Measurements from ENCODE around the gene HELB.

The HELB gene

GRCh38 chr12:66304296-66304900 lies 2.1 kb downstream of the HELB start:
- DNase-seq = no peak

GRCh38 chr12:66309606-66310005 lies 7.3 kb downstream of the HELB start:
- DNase-seq = no peak

- no peak for DNase-seq
Observed at GRCh38 chr12:66312189-66312588, 9.9 kb downstream of the HELB start.

GRCh38 chr12:66314278-66314677 lies 12.0 kb downstream of the HELB start:
- no peak for DNase-seq

GRCh38 chr12:66319266-66319954 lies 17.1 kb downstream of the HELB start:
- no peak for DNase-seq

- DNase-seq = no peak
Observed at GRCh38 chr12:66320996-66321395, 18.7 kb downstream of the HELB start.

- no peak for DNase-seq
Observed at GRCh38 chr12:66321435-66321834, 19.1 kb downstream of the HELB start.

GRCh38 chr12:66323017-66323416 lies 20.7 kb downstream of the HELB start:
- no peak for DNase-seq

- DNase-seq = no peak
Observed at GRCh38 chr12:66329941-66330340, 27.6 kb downstream of the HELB start.

- no peak for DNase-seq
Observed at GRCh38 chr12:66331016-66331415, 28.7 kb downstream of the HELB start.

- DNase-seq = no peak
Observed at GRCh38 chr12:66331814-66332213, 29.5 kb downstream of the HELB start.

- DNase-seq = no peak
Observed at GRCh38 chr12:66335746-66336145, 33.5 kb downstream of the HELB start.

- no peak for DNase-seq
Observed at GRCh38 chr12:66337381-66338010, 35.2 kb downstream of the HELB start.

GRCh38 chr12:66340131-66340530 lies 37.8 kb downstream of the HELB start:
- DNase-seq = no peak

- no peak for DNase-seq
Observed at GRCh38 chr12:66341126-66341525, 38.8 kb downstream of the HELB start.

- DNase-seq = no peak
Observed at GRCh38 chr12:66345212-66345611, 42.9 kb downstream of the HELB start.

GRCh38 chr12:66345956-66346355 lies 43.7 kb downstream of the HELB start:
- DNase-seq = no peak

- DNase-seq = no peak
Observed at GRCh38 chr12:66351301-66351700, 49.0 kb downstream of the HELB start.

GRCh38 chr12:66352197-66352596 lies 49.9 kb downstream of the HELB start:
- DNase-seq = peak; percentile 7

- DNase-seq = no peak
Observed at GRCh38 chr12:66352899-66353298, 50.6 kb downstream of the HELB start.

GRCh38 chr12:66354291-66354690 lies 52.0 kb downstream of the HELB start:
- DNase-seq = no peak

GRCh38 chr12:66359300-66359699 lies 57.0 kb downstream of the HELB start:
- no peak for DNase-seq

- no peak for DNase-seq
Observed at GRCh38 chr12:66361703-66362102, 59.4 kb downstream of the HELB start.

GRCh38 chr12:66365718-66366490 lies 63.6 kb downstream of the HELB start:
- no peak for DNase-seq

All from NCI-H526 treated with DMSO at 0.1 percent for 48 hours (cell line).